Measurements from ENCODE around the gene NOL4L. TPM values are rescaled to one million over a fixed set of nuclear protein-coding genes. Genes with fewer than 3 reads are reported as not detected.

NOL4L gene
- total RNA-seq, 1 donor from 2014 or later: 11.9 TPM

DNA sequence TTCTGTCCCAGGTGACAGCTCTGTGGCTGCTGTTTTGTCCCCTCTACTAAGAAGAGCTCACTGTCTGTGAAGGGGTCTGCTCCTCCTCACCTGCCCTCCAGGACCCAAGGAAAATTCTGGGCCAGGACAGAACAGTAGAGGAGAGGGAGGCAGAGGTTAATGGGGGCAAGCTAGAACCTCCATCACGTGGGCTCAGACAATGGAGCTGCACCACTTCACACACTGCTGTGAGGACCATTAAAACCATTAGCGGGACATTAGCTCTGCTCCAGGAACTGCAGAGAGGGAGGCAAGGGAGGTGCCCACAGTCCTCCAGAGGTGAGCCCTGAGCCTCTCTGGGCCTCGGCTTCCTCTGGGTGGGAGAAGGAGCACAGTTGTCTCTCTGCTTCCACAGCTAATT, 78.4 kb downstream of the NOL4L start:
- H3K4me1 Mint-ChIP-seq: peaks cover 42% of the 10 kb centered on the region
- Histone ChIP-seq H3K36me3 (no peaks in the 10 kb centered on the region), H3K9me3 (ENCODE audit: low read depth) (no peaks in the 10 kb centered on the region), H3K9ac (no peak overlapping the region), H3K27me3 (no peaks in the 10 kb centered on the region), H3K4me3 (no peak overlapping the region), H3K79me2 (ENCODE audit: low read depth) (no peaks in the 10 kb centered on the region), H4K20me1 (ENCODE audit: low read depth) (no peaks in the 10 kb centered on the region), H3K4me2 (no peak overlapping the region), H3K4me1 (peaks cover 20% of the 10 kb centered on the region), H3F3A (ENCODE audit: low read depth) (peaks cover 10% of the 10 kb centered on the region), H3K27ac (no peak overlapping the region), H2AFZ (replicated peaks) (no peak overlapping the region)
- H3K27ac Mint-ChIP-seq: no peak overlapping the region
- TF ChIP-seq EZH2 (IDR thresholded peaks at IDR 0.05): no peak
- TF ChIP-seq EZH2phosphoT487 (IDR thresholded peaks at IDR 0.05): no peak
- TF ChIP-seq CTCF (IDR thresholded peaks at IDR 0.05): no peak
- peaks cover 5% of the 10 kb centered on the region for H3K36me3 Mint-ChIP-seq
- peaks cover 4% of the 10 kb centered on the region for H3K27me3 Mint-ChIP-seq (ENCODE audit: insufficient read depth, low read depth)
- no peaks in the 10 kb centered on the region for H3K9me3 Mint-ChIP-seq
- no peak overlapping the region for H3K4me3 Mint-ChIP-seq
- no peak for DNase-seq (ENCODE audit: low spot score)

DNA sequence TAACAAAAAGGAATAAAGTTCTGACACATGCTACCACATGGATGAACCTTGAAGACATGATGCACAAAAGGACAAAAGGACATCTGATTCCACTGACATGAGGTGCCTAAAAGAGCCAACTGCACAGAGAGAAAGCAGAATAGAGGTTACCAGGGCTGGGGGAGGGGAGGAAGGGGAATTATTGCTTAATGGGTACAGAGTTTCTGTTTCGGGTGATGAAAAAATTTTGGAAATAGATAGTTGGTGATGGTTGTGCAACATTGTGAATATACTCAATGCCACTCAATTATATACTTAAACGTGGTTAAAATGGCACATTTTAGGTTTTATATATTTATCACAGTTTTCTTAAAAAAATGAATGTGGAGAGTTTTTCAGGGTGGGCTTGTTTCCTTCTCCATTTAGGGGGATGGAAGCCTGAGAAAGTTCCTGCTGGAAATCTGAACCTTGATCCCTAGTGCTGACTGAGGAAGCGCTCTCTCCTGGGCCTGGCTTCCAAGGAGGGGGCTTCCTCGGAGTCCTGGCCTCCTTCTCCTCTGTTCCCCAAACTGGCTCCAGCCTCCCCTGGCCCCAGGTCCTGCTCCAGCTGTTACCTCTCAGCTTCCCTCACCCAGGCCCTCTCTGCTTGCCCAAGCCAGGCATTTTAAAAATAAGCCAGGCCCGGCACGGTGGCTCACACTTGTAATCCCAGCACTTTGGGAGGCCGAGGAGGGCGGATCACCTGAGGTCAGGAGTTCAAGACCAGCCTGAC, 79.2 kb downstream of the NOL4L start:
- no peak overlapping the region for H3K4me3 ChIP-seq
- peaks cover 5% of the 10 kb centered on the region for H3K36me3 Mint-ChIP-seq
- no peaks in the 10 kb centered on the region for H3K9me3 ChIP-seq (ENCODE audit: low read depth)
- H3K36me3 ChIP-seq: no peaks in the 10 kb centered on the region
- peaks cover 15% of the 10 kb centered on the region for H3K4me1 ChIP-seq
- no peaks in the 10 kb centered on the region for H4K20me1 ChIP-seq (ENCODE audit: low read depth)
- H3F3A ChIP-seq (ENCODE audit: low read depth): peaks cover 10% of the 10 kb centered on the region
- no peak overlapping the region for H3K9ac ChIP-seq
- no peak overlapping the region for H3K27ac ChIP-seq
- no peaks in the 10 kb centered on the region for H3K79me2 ChIP-seq (ENCODE audit: low read depth)
- H3K4me2 ChIP-seq: no peak overlapping the region
- H3K27me3 Mint-ChIP-seq (ENCODE audit: insufficient read depth, low read depth): peaks cover 4% of the 10 kb centered on the region
- H3K4me1 Mint-ChIP-seq: peaks cover 34% of the 10 kb centered on the region
- no peaks in the 10 kb centered on the region for H3K27me3 ChIP-seq
- H3K27ac Mint-ChIP-seq: no peak overlapping the region
- no peak for DNase-seq (ENCODE audit: low spot score)
- no peak overlapping the region for H2AFZ ChIP-seq (replicated peaks)
- H3K9me3 Mint-ChIP-seq: no peaks in the 10 kb centered on the region
- H3K4me3 Mint-ChIP-seq: no peak overlapping the region
- no peak for TF ChIP-seq CTCF (IDR thresholded peaks at IDR 0.05)
- TF ChIP-seq EZH2phosphoT487 (IDR thresholded peaks at IDR 0.05): no peak
- no peak for TF ChIP-seq EZH2 (IDR thresholded peaks at IDR 0.05)

- DNase-seq (ENCODE audit: low spot score): no peak
- no peak overlapping the region for H3K4me2 ChIP-seq
- Mint-ChIP-seq H3K4me1 (peaks cover 21% of the 10 kb centered on the region), H3K27me3 (ENCODE audit: insufficient read depth, low read depth) (peaks cover 2% of the 10 kb centered on the region), H3K27ac (no peak overlapping the region), H3K9me3 (no peaks in the 10 kb centered on the region), H3K36me3 (peaks cover 5% of the 10 kb centered on the region), H3K4me3 (no peak overlapping the region)
- no peaks in the 10 kb centered on the region for H4K20me1 ChIP-seq (ENCODE audit: low read depth)
- H3F3A ChIP-seq (ENCODE audit: low read depth): no peaks in the 10 kb centered on the region
- TF ChIP-seq EZH2phosphoT487 (IDR thresholded peaks at IDR 0.05): no peak
- TF ChIP-seq EZH2 (IDR thresholded peaks at IDR 0.05): no peak
- TF ChIP-seq CTCF (IDR thresholded peaks at IDR 0.05): no peak
- no peaks in the 10 kb centered on the region for H3K9me3 ChIP-seq (ENCODE audit: low read depth)
- H2AFZ ChIP-seq (replicated peaks): no peak overlapping the region
- H3K4me1 ChIP-seq: peaks cover 10% of the 10 kb centered on the region
- no peaks in the 10 kb centered on the region for H3K36me3 ChIP-seq
- H3K27me3 ChIP-seq: no peaks in the 10 kb centered on the region
- H3K79me2 ChIP-seq (ENCODE audit: low read depth): no peaks in the 10 kb centered on the region
- no peak overlapping the region for H3K9ac ChIP-seq
- no peak overlapping the region for H3K4me3 ChIP-seq
- H3K27ac ChIP-seq: no peak overlapping the region
Measured at GRCh38 chr20:32501709-32502108, 83.4 kb downstream of the NOL4L start.

All from neural progenitor cell (in vitro differentiated cells).